Adrenal gland (tissue), 12 donors: ENCODE data around the gene PLPP4. TPM values are rescaled to one million over a fixed set of nuclear protein-coding genes. Genes with fewer than 3 reads are reported as not detected.

Source experiments
- DNase-seq, 7 donors: peaks; one replicate each; pipeline ENCODE4 v3.0.0-alpha.2; 2019 to 2020
- H3K27ac ChIP-seq, 5 donors: fragments of 200-600 bp; sonication (generic) in 4 of 5; 1 replicate in 3 of 5; 2 replicates in 2 of 5; pipeline versions ENCODE4 v1.5.1 to v1.8.0; 2016 to 2020; ENCODE audit warnings: mild to moderate bottlenecking in 1 of 5
- H3K27me3 ChIP-seq: fragments of 200-600 bp; 2 replicates; pipeline ENCODE4 v1.8.0; 2021
- H3K36me3 ChIP-seq, 2 donors: fragments of 200-600 bp; replicated peaks in 1 of 2; 1 replicate in 1 of 2; 2 replicates in 1 of 2; pipeline versions ENCODE4 v1.5.1 to v1.8.0; 2018 to 2022
- H3K4me1 ChIP-seq, 2 donors: fragments of 200-600 bp; replicated peaks in 1 of 2; 1 replicate in 1 of 2; 2 replicates in 1 of 2; pipeline versions ENCODE4 v1.5.1 to v1.8.0; 2018 to 2021
- H3K4me3 ChIP-seq, 4 donors: fragments of 200-600 bp; sonication (generic) in 3 of 4; one replicate each; pipeline ENCODE4 v1.5.1; 2016 to 2018
- H3K9me3 ChIP-seq, 3 donors: fragments of 200-600 bp; sonication (generic) in 1 of 3; replicated peaks in 1 of 3; 1 replicate in 2 of 3; 2 replicates in 1 of 3; pipeline versions ENCODE4 v1.5.1 to v1.8.0; 2016 to 2021
- POLR2A ChIP-seq, 2 donors: fragments of 450-650 bp; IDR thresholded peaks; one replicate each; pipeline ENCODE4 v1.6.1; 2017; ENCODE audit warnings: antibody characterized with exemption in 2 of 2, mild to moderate bottlenecking in 2 of 2, moderate library complexity in 1 of 2
- WGBS, 4 donors: extraction: QIAGEN DNeasy Blood & Tissue Kit in 2 of 4; methylation state at CpG; one replicate each; pipeline versions ENCODE4 v1.1.5 to v1.1.7; 2013 to 2017; 5-methylcytosine and 5-hydroxymethylcytosine counted together
- intact Hi-C, 2 donors: fragments of 100-400 bp; cut with DNase I; formaldehyde crosslinking; loops; one replicate each; pipeline versions ENCODE4 v1.14.1 to v1.15.0; 2022 to 2023
- polyA plus RNA-seq, 3 donors: library from polyadenylated mRNA; stranded (reverse); fragments of 200-250 nt in 2 of 3; fragments of 350-450 nt in 1 of 3; fragmentation: Illumina TruSeq in 1 of 3; extraction: RNeasy Lipid Tissue Mini Kit (QIAGEN cat#74804) in 1 of 3; gene quantifications; one replicate each; pipeline ENCODE4 v1.2.3, GENCODE V29; 2013 to 2014
- total RNA-seq, 9 donors: library from RNA; depleted of rRNA in 4 of 9; stranded (reverse); fragments of >200 nt in 4 of 9; fragments of 120-200 nt in 1 of 9; fragmentation: NEBNext Ultra II Directional in 1 of 9; extraction: Animal tissue kit (Norgen Biotek cat#: 25700) in 1 of 9; gene quantifications; one replicate each; pipeline versions ENCODE4 v1.1.0 to v1.2.4, GENCODE V29; 2013 to 2023
- TF ChIP-seq, protein P1 (sequence below), 6 experiments: fragments of 450-650 bp in 4 of 6; fragments of 200-600 bp in 2 of 6; sonication (generic) in 1 of 6; IDR thresholded peaks; 1 replicate in 5 of 6; 2 replicates in 1 of 6; pipeline versions ENCODE4 v1.5.1 to v1.8.0; 2016 to 2021; ENCODE audit warnings: antibody characterized with exemption in 6 of 6, mild to moderate bottlenecking in 2 of 6, moderate library complexity in 1 of 6
- donor health status: healthy with polysubstance abuse.
- donor health status: Bipolar disorder and iron deficiency.
- donor health status: DM: yes; HTN: yes; CAD: no.
- donor health status: DM: no; HTN: no; CAD: no.
- donor health status: DM: no; HTN: no; CAD: no.
- donor health status: DM: yes; HTN: yes; CAD: no.

Gene PLPP4
- total and polyA plus RNA-seq, 12 donors, result 0.09 to 1.4 TPM; not detected in 10

DNA sequence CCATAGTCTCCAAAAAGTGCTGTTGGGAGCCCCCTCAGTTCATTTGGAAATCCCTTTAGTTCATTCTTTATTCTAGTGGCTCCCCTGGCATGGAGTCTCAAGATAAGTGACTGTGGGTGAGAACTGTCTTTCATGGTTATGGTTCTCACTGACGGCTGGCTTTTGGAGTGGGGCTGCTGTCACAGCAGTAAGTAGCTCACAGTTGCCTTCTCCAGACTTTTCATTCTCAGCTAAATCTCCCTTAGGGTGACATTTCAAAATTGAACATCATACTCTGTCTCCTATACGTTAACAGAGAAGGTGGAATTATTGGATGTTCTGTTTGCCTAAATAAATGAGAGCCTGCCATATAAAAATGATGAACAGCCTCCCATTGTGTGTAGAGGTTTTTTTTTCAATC, 58.7 kb downstream of the PLPP4 start:
- no peak for DNase-seq
- Histone ChIP-seq H3K9me3 (no peaks in the 10 kb centered on the region), H3K4me1 (no peaks in the 10 kb centered on the region), H3K36me3 (no peaks in the 10 kb centered on the region), H3K4me3 (no peak overlapping the region), H3K27me3 (no peaks in the 10 kb centered on the region), H3K27ac (no peak overlapping the region)
- intact Hi-C loops, result no loop called here
- 56 to 78% (median 66%) methylated on average over 2 of the region's 2 CpGs for WGBS, 4 donors
- no peak for TF ChIP-seq POLR2A (IDR thresholded peaks at IDR 0.05)
- TF ChIP-seq, protein P1, sequence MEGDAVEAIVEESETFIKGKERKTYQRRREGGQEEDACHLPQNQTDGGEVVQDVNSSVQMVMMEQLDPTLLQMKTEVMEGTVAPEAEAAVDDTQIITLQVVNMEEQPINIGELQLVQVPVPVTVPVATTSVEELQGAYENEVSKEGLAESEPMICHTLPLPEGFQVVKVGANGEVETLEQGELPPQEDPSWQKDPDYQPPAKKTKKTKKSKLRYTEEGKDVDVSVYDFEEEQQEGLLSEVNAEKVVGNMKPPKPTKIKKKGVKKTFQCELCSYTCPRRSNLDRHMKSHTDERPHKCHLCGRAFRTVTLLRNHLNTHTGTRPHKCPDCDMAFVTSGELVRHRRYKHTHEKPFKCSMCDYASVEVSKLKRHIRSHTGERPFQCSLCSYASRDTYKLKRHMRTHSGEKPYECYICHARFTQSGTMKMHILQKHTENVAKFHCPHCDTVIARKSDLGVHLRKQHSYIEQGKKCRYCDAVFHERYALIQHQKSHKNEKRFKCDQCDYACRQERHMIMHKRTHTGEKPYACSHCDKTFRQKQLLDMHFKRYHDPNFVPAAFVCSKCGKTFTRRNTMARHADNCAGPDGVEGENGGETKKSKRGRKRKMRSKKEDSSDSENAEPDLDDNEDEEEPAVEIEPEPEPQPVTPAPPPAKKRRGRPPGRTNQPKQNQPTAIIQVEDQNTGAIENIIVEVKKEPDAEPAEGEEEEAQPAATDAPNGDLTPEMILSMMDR (IDR thresholded peaks at IDR 0.05), result no peak

DNA sequence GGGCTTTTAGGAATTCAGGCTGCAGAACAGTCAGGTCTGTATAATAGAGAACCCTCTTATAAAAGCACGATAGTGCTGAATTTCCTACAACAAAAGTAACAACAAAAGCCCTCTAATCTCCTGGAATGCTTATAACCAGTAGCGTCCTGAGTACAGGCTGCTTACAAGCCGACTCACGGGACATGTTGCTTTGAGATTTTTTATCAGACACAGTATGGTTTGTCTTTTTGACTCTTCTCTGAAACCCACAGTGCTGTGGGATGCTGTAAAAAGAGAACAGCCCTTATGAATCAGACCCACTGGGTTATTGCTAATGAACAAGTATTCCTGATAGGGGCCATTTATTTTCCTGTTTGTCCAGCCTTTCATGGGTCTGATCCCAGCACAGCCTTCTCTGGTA, 59.4 kb downstream of the PLPP4 start:
- DNase-seq, result no peak
- intact Hi-C loops, result no loop called here
- no peak for TF ChIP-seq POLR2A (IDR thresholded peaks at IDR 0.05)
- TF ChIP-seq, protein P1 (IDR thresholded peaks at IDR 0.05), result no peak
- no peak overlapping the region for H3K4me3 ChIP-seq
- H3K36me3 ChIP-seq, result no peaks in the 10 kb centered on the region
- H3K27ac ChIP-seq, result no peak overlapping the region
- H3K9me3 ChIP-seq, result no peaks in the 10 kb centered on the region
- no peaks in the 10 kb centered on the region for H3K4me1 ChIP-seq
- no peaks in the 10 kb centered on the region for H3K27me3 ChIP-seq
- 75 to 89% (median 78%) methylated on average over 4 of the region's 4 CpGs for WGBS, 4 donors

DNA sequence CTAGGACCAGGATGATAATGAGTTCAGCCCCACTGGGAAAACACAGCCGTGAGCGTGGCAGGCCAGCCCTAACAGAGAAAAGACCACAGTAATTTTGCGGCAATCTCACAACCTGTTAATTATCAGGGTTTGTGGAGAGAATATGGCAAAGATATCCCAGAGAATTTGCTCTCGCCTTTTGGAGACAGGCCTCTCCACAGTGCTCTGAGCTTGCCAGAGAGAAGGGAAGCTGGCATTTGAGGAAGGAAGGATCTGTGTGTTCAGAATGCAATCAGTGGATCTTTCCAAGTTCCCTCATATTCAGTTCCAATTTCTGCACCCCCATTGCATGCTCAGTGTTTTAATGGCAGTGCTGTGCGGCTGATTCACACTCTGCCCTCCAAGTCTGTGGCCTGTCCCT, 60.2 kb downstream of the PLPP4 start:
- Histone ChIP-seq H3K4me1 (no peaks in the 10 kb centered on the region), H3K27ac (no peak overlapping the region), H3K9me3 (no peaks in the 10 kb centered on the region), H3K27me3 (no peaks in the 10 kb centered on the region), H3K4me3 (no peak overlapping the region), H3K36me3 (no peaks in the 10 kb centered on the region)
- TF ChIP-seq POLR2A (IDR thresholded peaks at IDR 0.05), result no peak
- TF ChIP-seq, protein P1 (IDR thresholded peaks at IDR 0.05), result no peak
- WGBS, 4 donors, result 57 to 82% (median 74%) methylated on average over 4 to 5 of the region's 5 CpGs
- intact Hi-C loops, result no loop called here
- no peak for DNase-seq

DNA sequence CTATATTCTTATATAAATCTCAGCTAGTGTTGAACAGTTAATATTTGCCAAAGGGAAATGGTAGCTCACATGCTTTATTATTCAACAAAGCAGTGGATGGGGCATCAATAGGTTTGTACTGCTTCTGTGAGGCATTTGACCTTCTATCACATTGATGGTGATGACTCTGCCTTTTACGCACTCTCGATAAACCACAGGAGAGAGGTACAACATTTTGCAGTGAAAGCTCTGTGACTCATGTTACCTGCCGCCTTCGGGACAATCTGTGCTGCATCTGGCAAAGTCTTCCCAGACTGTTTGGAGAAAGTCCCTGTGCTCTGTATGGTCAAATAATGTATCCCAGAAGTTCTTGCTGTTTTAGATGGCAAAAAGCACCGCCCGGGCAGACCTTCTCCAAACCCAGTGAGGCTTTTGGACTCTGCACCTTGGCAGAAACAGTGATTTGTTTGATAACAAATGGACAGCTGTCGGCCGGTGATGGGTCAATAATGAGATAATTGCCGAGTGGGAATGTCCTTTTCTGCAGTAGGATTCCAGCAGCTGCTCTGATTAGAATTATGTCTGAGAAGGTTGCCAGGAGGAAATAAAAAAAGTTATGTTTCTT, 61.0 kb downstream of the PLPP4 start:
- no peak overlapping the region for H3K4me3 ChIP-seq
- no peaks in the 10 kb centered on the region for H3K9me3 ChIP-seq
- DNase-seq, result no peak
- 77 to 82% (median 79%) methylated on average over 9 of the region's 9 CpGs for whole genome bisulfite sequencing, 4 donors
- intact Hi-C loops, result no loop called here
- no peaks in the 10 kb centered on the region for H3K4me1 ChIP-seq
- H3K36me3 ChIP-seq, result no peaks in the 10 kb centered on the region
- H3K27ac ChIP-seq, result no peak overlapping the region
- TF ChIP-seq, protein P1 (IDR thresholded peaks at IDR 0.05), result no peak
- no peak for TF ChIP-seq POLR2A (IDR thresholded peaks at IDR 0.05)
- H3K27me3 ChIP-seq, result no peaks in the 10 kb centered on the region
